HuH-7.5 (cell line): Measurements from ENCODE around the gene AFAP1.

Experiments
- DNase-seq: peaks from one replicate; pipeline ENCODE4 v3.0.0; 2011; ENCODE audit warnings: low spot score

The AFAP1 gene

GRCh38 chr4:7841071-7841470, 98.6 kb downstream of the AFAP1 start:
- no peak for DNase-seq

GRCh38 chr4:7839856-7840255, 99.8 kb downstream of the AFAP1 start:
- DNase-seq = no peak

- no peak for DNase-seq
These were observed 101.4 kb downstream of the AFAP1 start for GRCh38 chr4:7838136-7838782.

GRCh38 chr4:7837597-7838135, 102.0 kb downstream of the AFAP1 start:
- no peak for DNase-seq

- no peak for DNase-seq
These were observed 107.6 kb downstream of the AFAP1 start for GRCh38 chr4:7831858-7832730.

GRCh38 chr4:7831330-7831729, 108.3 kb downstream of the AFAP1 start:
- DNase-seq = no peak

- DNase-seq = no peak
These were observed 108.9 kb downstream of the AFAP1 start for GRCh38 chr4:7830747-7831146.

GRCh38 chr4:7829652-7830580, 109.7 kb downstream of the AFAP1 start:
- DNase-seq = no peak

- no peak for DNase-seq
These were observed 110.8 kb downstream of the AFAP1 start for GRCh38 chr4:7828793-7829301.

GRCh38 chr4:7828011-7828720, 111.5 kb downstream of the AFAP1 start:
- DNase-seq = no peak

GRCh38 chr4:7827566-7827965, 112.1 kb downstream of the AFAP1 start:
- no peak for DNase-seq

- no peak for DNase-seq
These were observed 112.8 kb downstream of the AFAP1 start for GRCh38 chr4:7826909-7827306.

- no peak for DNase-seq
These were observed 113.3 kb downstream of the AFAP1 start for GRCh38 chr4:7826176-7826908.

GRCh38 chr4:7824218-7824617, 115.4 kb downstream of the AFAP1 start:
- DNase-seq = no peak

- peak; percentile 43 for DNase-seq
These were observed 116.2 kb downstream of the AFAP1 start for GRCh38 chr4:7823416-7823824.

GRCh38 chr4:7822877-7823276, 116.8 kb downstream of the AFAP1 start:
- DNase-seq = no peak

GRCh38 chr4:7822137-7822505, 117.5 kb downstream of the AFAP1 start:
- no peak for DNase-seq

GRCh38 chr4:7821245-7822136, 118.2 kb downstream of the AFAP1 start:
- DNase-seq = no peak

GRCh38 chr4:7820031-7820818, 119.4 kb downstream of the AFAP1 start:
- no peak for DNase-seq
